GM12878 (cell line): ENCODE results near the gene SBNO2. TPM values are rescaled to one million over a fixed set of nuclear protein-coding genes. Genes with fewer than 3 reads are reported as not detected.
A peak's percentile ranks its signal among the peaks of the same experiment; 100 is the strongest.

Source experiments
- ATAC-seq: fragments of 200-7000 bp; cut with Tn5 transposase; 3 replicates; pipeline ENCODE4 v1.9.1; 2020; ENCODE audit warnings: mild to moderate bottlenecking, moderate library complexity
- BruUV-seq: library from RNA; stranded (reverse); fragments of 400-500 nt; replicated peaks from 2 replicates; lab custom pipeline; 2021; lab: Mats Ljungman, UMichigan
- CTCF ChIA-PET: fragments of 300-600 bp; sonication (Branson Sonifier 250); formaldehyde crosslinking; extraction: SDS; loops from one replicate; lab custom pipeline; 2021; ENCODE audit warnings: inconsistent platforms; lab: Yijun Ruan, JAX
- POLR2A ChIA-PET: fragments of 350-600 bp; formaldehyde crosslinking; extraction: SDS; loops from one replicate; lab custom pipeline; 2021; ENCODE audit warnings: inconsistent platforms; lab: Charles Lee
- RAD21 ChIA-PET: fragments of 300-600 bp; sonication (Branson Sonifier 250); formaldehyde crosslinking; loops from one replicate; lab custom pipeline; 2023; ENCODE audit warnings: antibody characterized with exemption; ENCODE audit not compliant: unreplicated experiment; lab: Charles Lee
- SMC1A ChIA-PET: fragments of 300-600 bp; sonication (Branson Sonifier 250); formaldehyde crosslinking; loops from one replicate; lab custom pipeline; 2023; ENCODE audit not compliant: unreplicated experiment, uncharacterized antibody; lab: Charles Lee
- DNase-seq: peaks from one replicate; pipeline ENCODE4 v3.0.0-alpha.2; 2011; ENCODE audit warnings: low read depth, low spot score
- FAIRE-seq: peaks from 3 replicates; lab custom pipeline; 2011; peaks lifted over from hg19 to GRCh38; lab: Jason Lieb, UNC
- H2AFZ ChIP-seq: 2 replicates; pipeline ENCODE4 v1.6.0; 2011; ENCODE audit warnings: low read depth, low read length, control low read depth; ENCODE audit not compliant: control insufficient read depth
- H3K27ac ChIP-seq: 2 replicates; pipeline ENCODE4 v1.5.1; 2011; ENCODE audit warnings: control low read depth; ENCODE audit not compliant: control insufficient read depth, insufficient read depth
- H3K27me3 ChIP-seq, 2 experiments: replicated peaks in 1 of 2; 2 replicates each; pipeline versions ENCODE4 v1.6.0 to v1.6.1; 2011; ENCODE audit warnings: low read length in 1 of 2; ENCODE audit not compliant: control insufficient read depth in 2 of 2, insufficient read depth in 2 of 2
- H3K36me3 ChIP-seq, 2 experiments: 2 replicates each; pipeline ENCODE4 v1.5.1; 2011; ENCODE audit warnings: low read length in 1 of 2; ENCODE audit not compliant: control insufficient read depth in 2 of 2, insufficient read depth in 2 of 2
- H3K4me1 ChIP-seq: 2 replicates; pipeline ENCODE4 v1.6.1; 2011; ENCODE audit warnings: mild to moderate bottlenecking, low read length, moderate library complexity, mixed read lengths; ENCODE audit not compliant: control insufficient read depth, insufficient read depth
- H3K4me2 ChIP-seq: 2 replicates; pipeline ENCODE4 v1.6.0; 2011; ENCODE audit warnings: control low read depth; ENCODE audit not compliant: control insufficient read depth, insufficient read depth
- H3K4me3 ChIP-seq: fragments of 200-600 bp; sonication (generic); 2 replicates; pipeline ENCODE4 v1.5.1; 2016
- H3K79me2 ChIP-seq: 2 replicates; pipeline ENCODE4 v1.6.0; 2011; ENCODE audit warnings: low read length; ENCODE audit not compliant: control insufficient read depth, insufficient read depth
- H3K9ac ChIP-seq: 2 replicates; pipeline ENCODE4 v1.8.0; 2011; ENCODE audit warnings: low read length, control low read depth, mixed read lengths; ENCODE audit not compliant: control insufficient read depth, insufficient read depth
- H3K9me3 ChIP-seq: replicated peaks from 3 replicates; pipeline ENCODE4 v1.5.1; 2011; ENCODE audit warnings: mild to moderate bottlenecking, low read length; ENCODE audit not compliant: control insufficient read depth, insufficient read depth
- H4K20me1 ChIP-seq: 2 replicates; pipeline ENCODE4 v1.6.0; 2011; ENCODE audit not compliant: control insufficient read depth, insufficient read depth
- JUND ChIP-seq: IDR thresholded peaks from 2 replicates; pipeline ENCODE4 v1.6.1; 2012; ENCODE audit warnings: low read depth, mild to moderate bottlenecking, low read length, improper control_type of control experiment, moderate library complexity
- NFYB ChIP-seq: IDR thresholded peaks from 2 replicates; pipeline ENCODE4 v1.6.1; 2011; ENCODE audit warnings: low read depth, mild to moderate bottlenecking, low read length, improper control_type of control experiment, moderate library complexity; ENCODE audit not compliant: insufficient read depth
- RB1 ChIP-seq: fragments of 450-650 bp; formaldehyde crosslinking; IDR thresholded peaks from 2 replicates; pipeline ENCODE4 v1.6.1; 2017; ENCODE audit warnings: mild to moderate bottlenecking, borderline replicate concordance
- RCOR1 ChIP-seq: conservative IDR thresholded peaks from 2 replicates; pipeline ENCODE4 v1.6.1; 2012; ENCODE audit warnings: low read depth, low read length, improper control_type of control experiment
- SIX5 ChIP-seq: IDR thresholded peaks from 2 replicates; pipeline ENCODE4 v1.6.1; 2011; ENCODE audit warnings: mild to moderate bottlenecking, low read depth, low read length, moderate library complexity; ENCODE audit not compliant: severe bottlenecking
- WGBS: methylation state at CpG from one replicate; pipeline ENCODE4 v1.1.6; 2016; ENCODE audit warnings: low lambda C conversion rate; ENCODE audit not compliant: insufficient replicate concordance, insufficient coverage; ENCODE audit errors: missing lambda C conversion rate; 5-methylcytosine and 5-hydroxymethylcytosine counted together
- in situ Hi-C: fragments of 300-500 bp; cut with MboI; formaldehyde crosslinking; loops from 9 replicates; pipeline ENCODE4 v1.14.3; 2018; ENCODE audit warnings: mixed read lengths
- intact Hi-C: fragments of 100-400 bp; cut with micrococcal nuclease; formaldehyde crosslinking; loops from one replicate; pipeline ENCODE4 v1.14.2; 2022; ENCODE audit not compliant: unreplicated experiment
- polyA plus RNA-seq, 11 experiments: library from polyadenylated mRNA; depleted of rRNA in 4 of 11; unstranded in 6 of 11; stranded (reverse) in 5 of 11; fragments of >200 nt; fragmentation: Nextera tagmentation in 4 of 11; fragmentation: Illumina TruSeq in 1 of 11; extraction: Ambion mirVana in 4 of 11; extraction: Trizol in 1 of 11; gene quantifications; 1 replicate in 1 of 11; 2 replicates in 10 of 11; pipeline versions ENCODE4 v1.2.1 to v1.2.3, GENCODE V29; 2011 to 2016; ENCODE audit warnings: inconsistent platforms in 2 of 11, missing spikeins in 2 of 11, low read depth in 1 of 11
- total RNA-seq, 4 experiments: library from RNA; depleted of rRNA in 3 of 4; stranded (reverse); fragments of >200 nt in 3 of 4; fragmentation: Illumina TruSeq in 1 of 4; extraction: Trizol in 1 of 4; gene quantifications; 2 replicates each; pipeline versions ENCODE4 v1.2.1 to v1.2.3, GENCODE V29; 2013 to 2021
- TF ChIP-seq, protein P1 (sequence below): IDR thresholded peaks from 2 replicates; pipeline ENCODE4 v1.6.1; 2011; ENCODE audit warnings: low read depth, mild to moderate bottlenecking, low read length, moderate library complexity, borderline replicate concordance; ENCODE audit errors: extremely low read depth
- TF ChIP-seq, protein P2 (sequence below): fragments of 450-650 bp; formaldehyde crosslinking; IDR thresholded peaks from 2 replicates; pipeline ENCODE4 v1.4.0; 2020; ENCODE audit warnings: mild to moderate bottlenecking, moderate library complexity
- TF ChIP-seq, protein P3 (sequence below): fragments of 450-650 bp; IDR thresholded peaks from 2 replicates; pipeline ENCODE4 v1.6.1; 2016; ENCODE audit warnings: mild to moderate bottlenecking
- TF ChIP-seq, protein P4 (sequence below): fragments of 150-350 bp; IDR thresholded peaks from 2 replicates; pipeline ENCODE4 v1.6.1; 2014; ENCODE audit warnings: mild to moderate bottlenecking, low read depth, low read length

SBNO2 gene
- total and polyA plus RNA-seq, 10 of the 15 experiments (the other 5 are each of a cell fraction or from before 2014, with no cell fraction given): 0.08 to 44.6 (median 5.4) TPM

DNA sequence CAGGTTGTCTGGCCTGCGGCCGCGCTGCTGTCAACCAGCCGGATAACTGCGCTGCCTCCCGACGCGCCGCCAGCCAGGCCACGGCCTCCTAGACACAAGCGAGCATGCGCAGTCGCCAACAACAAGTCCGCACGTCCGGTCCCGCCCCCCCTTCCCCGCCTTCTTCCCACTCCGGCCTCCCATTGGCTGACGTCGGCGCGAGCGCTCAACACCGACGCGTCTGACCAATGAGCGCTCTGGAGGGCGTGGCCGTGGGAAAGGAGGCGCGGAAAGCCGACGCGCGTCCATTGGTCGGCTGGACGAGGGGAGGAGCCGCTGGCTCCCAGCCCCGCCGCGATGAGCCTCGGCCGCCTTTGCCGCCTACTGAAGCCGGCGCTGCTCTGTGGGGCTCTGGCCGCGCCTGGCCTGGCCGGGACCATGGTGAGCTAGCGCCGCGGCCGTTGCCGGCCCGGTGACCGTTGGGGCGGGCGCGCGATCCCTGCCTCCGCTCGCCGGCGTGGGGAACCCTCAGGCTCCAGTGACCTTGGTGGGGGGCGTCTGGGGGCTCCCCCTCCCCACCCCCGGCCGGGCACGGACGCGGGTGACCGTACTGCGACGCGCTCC, 70.3 kb downstream of the SBNO2 start, which contains the start of gene GPX4 (continued):
- TF ChIP-seq, protein P1, sequence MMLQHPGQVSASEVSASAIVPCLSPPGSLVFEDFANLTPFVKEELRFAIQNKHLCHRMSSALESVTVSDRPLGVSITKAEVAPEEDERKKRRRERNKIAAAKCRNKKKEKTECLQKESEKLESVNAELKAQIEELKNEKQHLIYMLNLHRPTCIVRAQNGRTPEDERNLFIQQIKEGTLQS: no peak
- TF ChIP-seq, all 136 proteins: peak for 40

DNA sequence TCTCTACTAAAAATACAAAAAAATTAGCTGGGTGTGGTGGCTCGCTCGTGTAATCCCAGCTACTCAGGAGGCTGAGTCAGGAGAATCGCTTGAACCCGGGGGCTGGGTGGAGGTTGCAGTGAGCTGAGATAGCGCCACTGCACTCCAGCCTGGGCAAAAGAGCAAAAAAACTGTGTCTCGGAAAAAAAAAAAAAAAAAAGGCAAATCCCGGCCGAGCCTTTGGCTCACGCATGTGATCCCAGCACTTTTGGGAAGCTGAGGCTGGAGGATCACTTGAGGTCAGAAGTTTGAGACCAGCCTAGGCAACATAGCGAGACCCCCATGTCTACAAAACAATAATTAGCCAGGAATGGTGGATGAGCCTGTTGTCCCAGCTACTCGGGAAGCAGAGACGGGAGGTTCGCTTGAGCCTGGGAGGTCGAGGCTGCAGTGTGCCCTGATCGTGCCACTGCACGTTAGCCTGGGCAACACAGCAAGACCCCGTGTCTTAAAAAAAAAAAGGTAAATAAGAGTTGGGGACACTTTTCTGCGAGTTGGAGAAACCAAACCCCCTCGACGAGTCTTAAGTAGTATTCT, 70.8 kb downstream of the SBNO2 start:
- FAIRE-seq (no peak), ATAC-seq (no peak), DNase-seq (no peak)
- ChIA-PET SMC1A (interaction anchor here (0.5 to 2.0 kb wide), 12 partner anchors 9 to 90 kb away, joined by 3 to 12 read pairs (median 4); partner anchors contain the start of genes ABCA7 and ARHGAP45), CTCF (interaction anchor here (0.6 to 1.5 kb wide), 8 partner anchors 10 to 163 kb away, joined by 3 to 6 read pairs (median 3); partner anchors contain the start of gene ARHGAP45), POLR2A (interaction anchor here (0.5 to 4.0 kb wide), 15 partner anchors 10 to 121 kb away, joined by 3 to 45 read pairs (median 5); partner anchors contain the start of genes ARHGAP45 and CNN2), RAD21 (interaction anchor here (0.7 to 2.7 kb wide), 10 partner anchors 12 to 157 kb away, joined by 3 to 13 read pairs (median 3); partner anchors contain the start of gene ARHGAP45)
- intact Hi-C loops: loop anchor here (2.0 to 5.0 kb wide), 5 partner anchors 26 to 139 kb away; partner anchors contain the start of genes ATP5F1D, RNU6-2 and TMEM259
- no peaks in the 10 kb centered on the region; the same call in 1 of the 2 replicates for H4K20me1 ChIP-seq
- H3K4me3 ChIP-seq: no peak overlapping the region
- H2AFZ ChIP-seq: no peak overlapping the region
- H3K27me3 ChIP-seq: no peaks in the 10 kb centered on the region
- peak overlapping the region; percentile 86 for H3K4me2 ChIP-seq
- TSS peak; percentile 97 for BruUV-seq
- H3K27ac ChIP-seq: peak overlapping the region; percentile 90
- peaks cover 39% of the 10 kb centered on the region for H3K4me1 ChIP-seq
- peak overlapping the region; percentile 35 for H3K9ac ChIP-seq
- no peaks in the 10 kb centered on the region; the same call in 2 of the 3 replicates for H3K9me3 ChIP-seq
- H3K79me2 ChIP-seq: peaks cover 9% of the 10 kb centered on the region
- in situ Hi-C loops: no loop called here
- peaks cover 0 to 5% of the 10 kb centered on the region in 2 experiments; a peak in 2 of 4 replicates for H3K36me3 ChIP-seq
- WGBS: 6% methylated on average over 17 of the region's 20 CpGs
- TF ChIP-seq, protein P1: 0 out of 2 replicates have a peak, but pooled peaks have one; percentile 2
- TF ChIP-seq RCOR1: no peak
- TF ChIP-seq, protein P2, sequence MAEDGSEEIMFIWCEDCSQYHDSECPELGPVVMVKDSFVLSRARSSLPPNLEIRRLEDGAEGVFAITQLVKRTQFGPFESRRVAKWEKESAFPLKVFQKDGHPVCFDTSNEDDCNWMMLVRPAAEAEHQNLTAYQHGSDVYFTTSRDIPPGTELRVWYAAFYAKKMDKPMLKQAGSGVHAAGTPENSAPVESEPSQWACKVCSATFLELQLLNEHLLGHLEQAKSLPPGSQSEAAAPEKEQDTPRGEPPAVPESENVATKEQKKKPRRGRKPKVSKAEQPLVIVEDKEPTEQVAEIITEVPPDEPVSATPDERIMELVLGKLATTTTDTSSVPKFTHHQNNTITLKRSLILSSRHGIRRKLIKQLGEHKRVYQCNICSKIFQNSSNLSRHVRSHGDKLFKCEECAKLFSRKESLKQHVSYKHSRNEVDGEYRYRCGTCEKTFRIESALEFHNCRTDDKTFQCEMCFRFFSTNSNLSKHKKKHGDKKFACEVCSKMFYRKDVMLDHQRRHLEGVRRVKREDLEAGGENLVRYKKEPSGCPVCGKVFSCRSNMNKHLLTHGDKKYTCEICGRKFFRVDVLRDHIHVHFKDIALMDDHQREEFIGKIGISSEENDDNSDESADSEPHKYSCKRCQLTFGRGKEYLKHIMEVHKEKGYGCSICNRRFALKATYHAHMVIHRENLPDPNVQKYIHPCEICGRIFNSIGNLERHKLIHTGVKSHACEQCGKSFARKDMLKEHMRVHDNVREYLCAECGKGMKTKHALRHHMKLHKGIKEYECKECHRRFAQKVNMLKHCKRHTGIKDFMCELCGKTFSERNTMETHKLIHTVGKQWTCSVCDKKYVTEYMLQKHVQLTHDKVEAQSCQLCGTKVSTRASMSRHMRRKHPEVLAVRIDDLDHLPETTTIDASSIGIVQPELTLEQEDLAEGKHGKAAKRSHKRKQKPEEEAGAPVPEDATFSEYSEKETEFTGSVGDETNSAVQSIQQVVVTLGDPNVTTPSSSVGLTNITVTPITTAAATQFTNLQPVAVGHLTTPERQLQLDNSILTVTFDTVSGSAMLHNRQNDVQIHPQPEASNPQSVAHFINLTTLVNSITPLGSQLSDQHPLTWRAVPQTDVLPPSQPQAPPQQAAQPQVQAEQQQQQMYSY: no peak
- no peak for TF ChIP-seq SIX5
- TF ChIP-seq, protein P3, sequence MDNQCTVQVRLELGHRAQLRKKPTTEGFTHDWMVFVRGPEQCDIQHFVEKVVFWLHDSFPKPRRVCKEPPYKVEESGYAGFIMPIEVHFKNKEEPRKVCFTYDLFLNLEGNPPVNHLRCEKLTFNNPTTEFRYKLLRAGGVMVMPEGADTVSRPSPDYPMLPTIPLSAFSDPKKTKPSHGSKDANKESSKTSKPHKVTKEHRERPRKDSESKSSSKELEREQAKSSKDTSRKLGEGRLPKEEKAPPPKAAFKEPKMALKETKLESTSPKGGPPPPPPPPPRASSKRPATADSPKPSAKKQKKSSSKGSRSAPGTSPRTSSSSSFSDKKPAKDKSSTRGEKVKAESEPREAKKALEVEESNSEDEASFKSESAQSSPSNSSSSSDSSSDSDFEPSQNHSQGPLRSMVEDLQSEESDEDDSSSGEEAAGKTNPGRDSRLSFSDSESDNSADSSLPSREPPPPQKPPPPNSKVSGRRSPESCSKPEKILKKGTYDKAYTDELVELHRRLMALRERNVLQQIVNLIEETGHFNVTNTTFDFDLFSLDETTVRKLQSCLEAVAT: peak; percentile 78; the same call in 1 of the 2 replicates
- TF ChIP-seq RB1: no peak
- TF ChIP-seq NFYB: no peak
- TF ChIP-seq, protein P4, sequence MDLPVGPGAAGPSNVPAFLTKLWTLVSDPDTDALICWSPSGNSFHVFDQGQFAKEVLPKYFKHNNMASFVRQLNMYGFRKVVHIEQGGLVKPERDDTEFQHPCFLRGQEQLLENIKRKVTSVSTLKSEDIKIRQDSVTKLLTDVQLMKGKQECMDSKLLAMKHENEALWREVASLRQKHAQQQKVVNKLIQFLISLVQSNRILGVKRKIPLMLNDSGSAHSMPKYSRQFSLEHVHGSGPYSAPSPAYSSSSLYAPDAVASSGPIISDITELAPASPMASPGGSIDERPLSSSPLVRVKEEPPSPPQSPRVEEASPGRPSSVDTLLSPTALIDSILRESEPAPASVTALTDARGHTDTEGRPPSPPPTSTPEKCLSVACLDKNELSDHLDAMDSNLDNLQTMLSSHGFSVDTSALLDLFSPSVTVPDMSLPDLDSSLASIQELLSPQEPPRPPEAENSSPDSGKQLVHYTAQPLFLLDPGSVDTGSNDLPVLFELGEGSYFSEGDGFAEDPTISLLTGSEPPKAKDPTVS: no peak
- no peak for TF ChIP-seq JUND
